LNCaP clone FGC (cell line): ENCODE results near the gene LMNA.

Source experiments
- DNase-seq: peaks from one replicate; pipeline ENCODE4 v3.0.0-alpha.2; 2011; ENCODE audit warnings: low read depth
- H3K4me3 ChIP-seq: 2 replicates; pipeline ENCODE4 v1.5.1; 2011; ENCODE audit warnings: mild to moderate bottlenecking, low read depth, low read length, control low read depth
- CTCF ChIP-seq: IDR thresholded peaks from 2 replicates; pipeline ENCODE4 v1.5.1; 2012; ENCODE audit warnings: mild to moderate bottlenecking; ENCODE audit not compliant: control insufficient read depth, insufficient read depth; ENCODE audit errors: extremely low read depth

LMNA gene

GRCh38 chr1:156157966-156158365, 43.5 kb downstream of the LMNA start:
- no peak for TF ChIP-seq CTCF
- H3K4me3 ChIP-seq = no peak overlapping the region
- DNase-seq = no peak

- no peak overlapping the region for H3K4me3 ChIP-seq
- DNase-seq = no peak
- TF ChIP-seq CTCF = no peak
Measured at GRCh38 chr1:156160000-156160742, 45.7 kb downstream of the LMNA start.

GRCh38 chr1:156160743-156161171, 46.2 kb downstream of the LMNA start:
- H3K4me3 ChIP-seq = no peak overlapping the region
- DNase-seq = no peak
- no peak for TF ChIP-seq CTCF

GRCh38 chr1:156162430-156163037, 48.0 kb downstream of the LMNA start:
- DNase-seq = no peak
- TF ChIP-seq CTCF = no peak

GRCh38 chr1:156163712-156164111, 49.2 kb downstream of the LMNA start:
- TF ChIP-seq CTCF = no peak
- no peak overlapping the region for H3K4me3 ChIP-seq
- DNase-seq = no peak

More at GRCh38 chr1:156162430-156163037, 48.0 kb downstream of the LMNA start:
- H3K4me3 ChIP-seq = no peak overlapping the region

GRCh38 chr1:156164125-156164831, 49.8 kb downstream of the LMNA start:
- no peak overlapping the region for H3K4me3 ChIP-seq
- no peak for DNase-seq
- TF ChIP-seq CTCF = no peak
